Limb (tissue), 2 donors: ENCODE measurements around the gene UGT1A6.
"Not testable (repeated sequence)": the region's sequence is repeated elsewhere in the genome, so short reads cannot be mapped to it uniquely, and the experiment has no call there.

Experiments
- DNase-seq, 2 donors: peaks; one replicate each; pipeline ENCODE4 v3.0.0-alpha.2; 2016; ENCODE audit errors: extremely low spot score in 2 of 2

The UGT1A6 gene

GRCh38 chr2:233692648-233693047 lies at the start of gene UGT1A6:
TSS of gene UGT1A6 (plus strand) at chr2:233692890. CDS start at chr2:233693005, 115 bp downstream.
- DNase-seq: no peak

DNA sequence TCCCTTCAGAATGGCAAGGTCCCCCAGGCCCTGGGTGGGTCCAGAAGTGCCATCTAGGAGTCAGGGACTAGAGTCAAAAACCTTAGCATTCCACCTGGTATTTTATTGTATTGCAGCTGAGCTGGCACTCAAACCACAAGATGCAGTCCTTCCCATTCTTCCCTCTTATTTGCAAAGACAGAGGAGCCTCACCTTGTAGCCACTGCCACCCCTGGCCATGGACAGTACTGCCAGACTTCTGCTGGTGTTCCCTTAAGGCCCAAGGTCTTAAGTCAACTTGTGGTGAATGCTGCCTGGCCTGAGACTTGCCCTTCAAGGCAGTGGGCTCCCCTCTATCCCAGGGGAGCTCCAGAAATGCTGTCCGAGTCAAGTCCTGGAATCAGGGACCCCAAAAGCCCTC lies 49.6 kb upstream of the UGT1A6 start:
- no peak for DNase-seq

DNA sequence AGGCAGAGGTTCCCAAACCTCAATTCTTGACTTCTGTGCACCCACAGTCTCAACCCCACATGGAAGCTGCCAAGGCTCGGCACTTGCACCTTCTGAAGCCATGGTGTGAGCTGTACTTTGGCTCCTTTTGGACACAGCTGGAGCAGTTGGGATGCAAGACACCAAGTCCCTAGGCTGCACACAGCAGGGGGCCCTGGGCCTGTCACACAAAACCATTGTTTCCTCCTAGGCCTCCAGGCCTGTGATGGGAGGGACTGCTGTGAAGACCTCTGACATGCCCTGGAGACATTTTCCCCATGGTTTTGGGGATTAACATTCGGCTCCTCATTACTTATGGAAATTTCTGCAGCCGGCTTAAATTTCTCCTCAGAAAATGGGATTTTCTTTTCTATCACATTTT lies 46.7 kb upstream of the UGT1A6 start:
- DNase-seq: not testable (repeated sequence)

- DNase-seq: no peak
Observed at GRCh38 chr2:233650981-233651380, 41.7 kb upstream of the UGT1A6 start.

DNA sequence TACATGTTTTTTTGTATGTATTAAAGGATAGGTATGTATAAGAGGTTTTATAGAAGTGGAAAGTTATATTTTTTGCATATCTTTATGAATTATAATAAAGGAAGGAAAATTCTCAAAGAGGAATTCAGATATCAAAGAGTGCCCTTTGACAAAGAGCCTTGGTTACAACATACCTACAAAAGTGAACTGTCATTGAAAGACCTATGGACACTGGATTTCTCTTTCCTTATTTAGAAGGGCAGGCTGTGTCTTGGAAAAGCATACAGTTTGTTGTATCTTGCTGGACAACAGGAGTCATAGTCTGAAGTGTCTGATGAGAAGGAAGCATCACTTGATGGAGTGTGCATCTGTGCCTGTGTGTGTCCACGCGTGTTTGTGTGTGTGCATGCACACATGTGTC lies 41.3 kb upstream of the UGT1A6 start:
- no peak for DNase-seq

GRCh38 chr2:233654501-233654900 lies 38.2 kb upstream of the UGT1A6 start:
- no peak for DNase-seq

DNA sequence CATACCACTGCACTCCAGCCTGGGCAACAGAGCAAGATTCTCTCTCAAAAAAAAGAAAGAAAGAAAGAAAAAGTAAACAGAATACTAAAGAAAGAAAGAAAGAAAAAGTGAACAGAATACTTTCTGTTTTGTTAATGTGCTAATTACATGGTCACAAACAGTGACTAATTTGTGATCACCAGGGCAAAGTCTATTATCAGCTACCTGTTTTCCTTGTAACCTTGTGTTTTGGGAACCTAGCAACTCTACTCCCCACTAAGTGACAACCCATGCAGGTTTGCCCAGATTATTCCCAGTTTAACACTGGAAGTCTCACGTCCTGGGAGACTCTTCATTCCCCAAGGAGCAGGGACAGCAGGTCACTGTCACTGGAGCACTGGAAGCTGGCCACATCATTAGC lies 37.6 kb upstream of the UGT1A6 start:
- no peak for DNase-seq

DNA sequence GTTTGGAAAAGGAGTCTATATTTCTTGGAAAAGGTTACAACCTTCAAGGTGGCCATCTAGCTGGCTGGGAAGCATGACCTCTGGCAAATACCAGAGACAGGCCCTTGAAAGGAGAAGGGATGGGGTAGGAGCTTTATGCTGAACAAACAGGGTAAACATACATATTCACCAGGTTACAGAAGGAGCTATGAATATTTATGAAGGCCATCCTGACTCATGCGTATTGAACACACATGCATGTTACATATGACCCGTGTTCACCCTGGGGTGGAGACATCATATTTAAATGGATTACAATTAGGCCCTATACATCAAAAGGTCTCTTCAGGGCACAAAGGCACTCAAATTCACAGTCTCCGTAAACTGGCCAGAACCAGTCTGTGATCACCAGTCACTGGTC lies 36.7 kb upstream of the UGT1A6 start:
- not testable (repeated sequence) for DNase-seq

GRCh38 chr2:233656443-233656842 lies 36.2 kb upstream of the UGT1A6 start:
- no peak for DNase-seq

DNA sequence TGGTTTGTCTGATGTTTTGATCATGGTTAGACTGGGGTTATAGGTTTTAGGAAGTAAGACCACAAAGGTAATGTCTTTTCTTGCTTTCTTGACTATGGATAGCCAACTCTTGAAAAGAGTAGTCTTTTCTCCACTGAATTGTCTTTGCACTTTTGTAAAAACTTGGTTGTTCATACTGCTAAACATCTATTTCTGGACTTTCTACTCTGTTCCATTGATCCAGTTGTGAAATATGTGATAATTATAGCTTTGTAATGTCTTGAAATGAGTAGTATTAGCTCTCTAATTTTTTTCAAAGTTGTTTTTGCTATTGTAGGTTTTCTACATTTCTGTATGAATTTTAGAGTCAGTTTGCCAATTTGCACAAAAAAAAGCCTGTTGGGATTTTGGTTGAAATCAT lies 34.1 kb upstream of the UGT1A6 start:
- DNase-seq: no peak

DNA sequence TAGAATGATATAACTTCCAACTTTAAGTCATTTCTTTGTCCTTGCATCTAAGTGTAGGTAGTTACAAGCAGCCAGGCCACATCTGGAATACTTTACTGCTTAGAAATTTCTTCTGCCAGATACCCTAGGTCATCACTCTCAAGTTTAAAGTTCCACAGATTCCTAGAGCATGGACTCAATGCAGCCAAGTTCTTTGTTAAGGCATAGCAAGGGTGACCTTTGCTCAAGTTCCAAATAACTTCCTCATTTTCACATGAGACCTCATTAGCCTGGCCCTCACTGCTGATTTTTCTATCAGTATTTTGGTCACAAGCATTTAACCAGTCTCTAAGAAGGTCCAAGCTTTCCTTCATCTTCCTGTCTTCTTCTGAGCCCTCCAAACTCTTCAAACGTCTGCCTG lies 28.8 kb upstream of the UGT1A6 start:
- no peak for DNase-seq

GRCh38 chr2:233668605-233669260 lies 24.0 kb upstream of the UGT1A6 start:
- no peak for DNase-seq

GRCh38 chr2:233671290-233672161 lies 21.2 kb upstream of the UGT1A6 start, which contains the start of gene UGT1A9:
TSS of gene UGT1A9 (plus strand) at chr2:233671898. CDS start at chr2:233671935, 37 bp downstream.
- no peak for DNase-seq

GRCh38 chr2:233672886-233673285 lies 19.8 kb upstream of the UGT1A6 start:
- no peak for DNase-seq

DNA sequence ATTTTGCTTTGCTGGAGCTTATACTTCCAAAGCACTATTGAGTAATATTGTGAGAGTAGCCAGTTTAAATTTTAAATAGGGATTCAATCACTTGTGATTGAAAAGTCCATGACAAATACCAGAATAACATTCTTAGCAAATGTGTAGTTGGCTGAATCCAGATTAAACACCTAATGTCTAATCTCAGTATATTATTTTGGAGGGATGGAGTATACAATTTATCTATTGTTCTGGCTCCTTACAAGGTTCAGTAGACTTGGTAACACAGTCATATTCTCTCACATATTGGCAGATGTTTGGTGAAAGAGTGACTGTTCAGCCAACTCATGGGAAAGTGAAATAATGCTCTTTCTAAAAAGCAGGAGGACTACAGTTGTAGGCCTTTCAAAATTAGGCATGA lies 18.8 kb upstream of the UGT1A6 start:
- DNase-seq: no peak

DNA sequence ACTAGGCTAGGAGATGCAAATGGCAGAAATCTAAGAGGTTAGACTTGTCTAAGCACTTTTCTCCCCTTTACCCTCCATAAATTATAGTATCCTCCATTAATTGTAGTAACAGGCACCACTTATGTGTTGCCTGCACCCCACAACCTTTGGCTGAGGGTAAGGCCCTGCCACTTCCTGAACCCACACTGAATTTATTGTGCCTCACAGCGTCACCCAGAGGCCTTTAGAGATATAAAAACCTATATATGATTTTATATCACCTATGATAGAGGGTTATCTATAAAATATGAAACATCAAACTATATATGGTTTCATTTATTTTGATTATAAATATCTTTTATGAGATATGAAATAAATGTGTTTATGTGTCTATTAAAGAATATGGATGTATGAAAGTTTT lies 18.4 kb upstream of the UGT1A6 start:
- no peak for DNase-seq

- DNase-seq: no peak
Observed at GRCh38 chr2:233674995-233675394, 17.7 kb upstream of the UGT1A6 start.

DNA sequence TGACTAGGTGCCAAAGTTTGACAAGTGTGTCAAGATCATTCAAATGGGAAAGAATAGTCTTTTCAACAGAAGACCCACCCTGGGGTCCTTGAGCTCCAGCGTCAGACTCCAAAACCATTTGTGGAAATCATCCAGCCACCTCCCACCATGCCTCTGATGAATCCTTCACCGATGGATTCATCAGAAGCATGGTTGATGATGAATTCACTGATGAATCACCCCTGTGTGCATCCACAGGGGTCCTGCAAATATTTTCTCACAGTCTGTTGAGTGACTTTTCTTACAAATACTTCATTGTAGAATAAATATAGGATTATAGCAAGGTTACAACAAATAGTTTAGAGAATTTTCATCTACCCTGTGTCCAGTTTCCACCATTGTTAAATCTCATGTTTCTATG lies 16.6 kb upstream of the UGT1A6 start:
- no peak for DNase-seq

- no peak for DNase-seq
Observed at GRCh38 chr2:233679196-233679595, 13.5 kb upstream of the UGT1A6 start.

GRCh38 chr2:233680361-233681045 lies 12.2 kb upstream of the UGT1A6 start:
- DNase-seq: no peak

- no peak for DNase-seq
Observed at GRCh38 chr2:233681521-233682099, 11.1 kb upstream of the UGT1A6 start, which contains the start of gene UGT1A7. TSS of gene UGT1A7 (plus strand) at chr2:233681901. CDS start at chr2:233681938, 37 bp downstream.

DNA sequence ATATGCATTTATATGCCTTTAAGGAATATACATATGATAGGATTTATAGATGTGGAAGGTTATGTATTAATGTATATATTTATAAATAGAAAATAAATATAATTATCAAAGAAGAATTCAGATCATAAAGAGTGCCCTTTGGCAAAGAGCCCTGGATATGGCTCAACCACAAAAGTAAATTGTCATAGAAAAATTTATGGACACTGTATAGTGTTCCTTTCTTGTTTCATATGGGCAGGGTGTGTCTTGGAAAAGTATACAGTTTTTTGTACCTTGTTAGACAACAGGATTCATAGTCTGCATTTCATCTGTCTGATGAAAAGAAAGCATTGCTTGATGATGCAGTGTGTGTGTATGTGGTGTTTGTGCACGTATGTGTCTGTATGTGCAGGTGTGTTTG lies 8.1 kb upstream of the UGT1A6 start:
- DNase-seq: no peak
